ENCODE results near the gene FAM222A.

The FAM222A gene

GRCh38 chr12:109710747-109711595 is 2.7 kb upstream of the FAM222A start:
- Mint-ChIP-seq H3K9me3 (no peaks in the 10 kb centered on the region), H3K27ac (no peak overlapping the region), H3K36me3 (ENCODE audit: low read depth) (no peaks in the 10 kb centered on the region), H3K27me3 (ENCODE audit: low read depth, poor library complexity) (peaks cover 39% of the 10 kb centered on the region), H3K4me1 (peaks cover 56% of the 10 kb centered on the region), H3K4me3 (no peak overlapping the region)
- DNase-seq: no peak
- no peak for TF ChIP-seq CTCF (IDR thresholded peaks at IDR 0.05)

GRCh38 chr12:109711596-109712461 is 1.8 kb upstream of the FAM222A start:
- no peak overlapping the region for H3K4me3 Mint-ChIP-seq
- no peak overlapping the region for H3K27ac Mint-ChIP-seq
- no peak for TF ChIP-seq CTCF (IDR thresholded peaks at IDR 0.05)
- no peak for DNase-seq
- H3K36me3 Mint-ChIP-seq (ENCODE audit: low read depth): no peaks in the 10 kb centered on the region
- H3K4me1 Mint-ChIP-seq: peaks cover 61% of the 10 kb centered on the region
- no peaks in the 10 kb centered on the region for H3K9me3 Mint-ChIP-seq
- peaks cover 46% of the 10 kb centered on the region for H3K27me3 Mint-ChIP-seq (ENCODE audit: low read depth, poor library complexity)

GRCh38 chr12:109714141-109714912 is 702 bp downstream of the FAM222A start:
- Mint-ChIP-seq H3K4me1 (peaks cover 60% of the 10 kb centered on the region), H3K36me3 (ENCODE audit: low read depth) (no peaks in the 10 kb centered on the region), H3K27ac (no peak overlapping the region), H3K9me3 (no peaks in the 10 kb centered on the region), H3K4me3 (peak overlapping the region; percentile 74), H3K27me3 (ENCODE audit: low read depth, poor library complexity) (peaks cover 43% of the 10 kb centered on the region)
- no peak for TF ChIP-seq CTCF (IDR thresholded peaks at IDR 0.05)
- DNase-seq: peak; percentile 83

GRCh38 chr12:109714913-109715244 is 1.3 kb downstream of the FAM222A start:
- TF ChIP-seq CTCF (IDR thresholded peaks at IDR 0.05): no peak
- no peak overlapping the region for H3K27ac Mint-ChIP-seq
- no peaks in the 10 kb centered on the region for H3K9me3 Mint-ChIP-seq
- no peak for DNase-seq
- peaks cover 41% of the 10 kb centered on the region for H3K27me3 Mint-ChIP-seq (ENCODE audit: low read depth, poor library complexity)
- peak overlapping the region; percentile 52 for H3K4me3 Mint-ChIP-seq
- H3K36me3 Mint-ChIP-seq (ENCODE audit: low read depth): no peaks in the 10 kb centered on the region
- H3K4me1 Mint-ChIP-seq: peaks cover 60% of the 10 kb centered on the region

- H3K36me3 Mint-ChIP-seq (ENCODE audit: low read depth): no peaks in the 10 kb centered on the region
- TF ChIP-seq CTCF (IDR thresholded peaks at IDR 0.05): no peak
- no peaks in the 10 kb centered on the region for H3K9me3 Mint-ChIP-seq
- peak overlapping the region; percentile 62 for H3K4me3 Mint-ChIP-seq
- DNase-seq: peak; percentile 61
- H3K27ac Mint-ChIP-seq: no peak overlapping the region
- peaks cover 37% of the 10 kb centered on the region for H3K27me3 Mint-ChIP-seq (ENCODE audit: low read depth, poor library complexity)
- H3K4me1 Mint-ChIP-seq: peaks cover 60% of the 10 kb centered on the region
Measured at GRCh38 chr12:109715310-109716091, 1.9 kb downstream of the FAM222A start.

Data from nephron progenitor cell (in vitro differentiated cells).